IPS-20b (cell line): ENCODE data around the gene KIF17.

Experiments used
- H3K27ac ChIP-seq: one replicate; pipeline ENCODE4 v1.5.1; 2013; ENCODE audit warnings: low read length
- H3K27me3 ChIP-seq: 2 replicates; pipeline ENCODE4 v1.6.1; 2013; ENCODE audit warnings: mild to moderate bottlenecking, low read length, inconsistent platforms; ENCODE audit not compliant: insufficient read depth
- H3K36me3 ChIP-seq: 2 replicates; pipeline ENCODE4 v1.6.1; 2013; ENCODE audit warnings: low read depth, mild to moderate bottlenecking, inconsistent platforms, low read length, moderate library complexity; ENCODE audit not compliant: insufficient read depth
- H3K4me1 ChIP-seq: 2 replicates; pipeline ENCODE4 v1.6.1; 2013; ENCODE audit warnings: mild to moderate bottlenecking, control low read depth, inconsistent platforms, low read length, moderate library complexity; ENCODE audit not compliant: insufficient read depth
- H3K4me3 ChIP-seq: 2 replicates; pipeline ENCODE4 v1.5.1; 2013; ENCODE audit warnings: mild to moderate bottlenecking, low read length, inconsistent platforms
- H3K9ac ChIP-seq: 2 replicates; pipeline ENCODE4 v1.6.1; 2013; ENCODE audit warnings: low read depth, mild to moderate bottlenecking, inconsistent platforms, low read length, moderate library complexity
- H3K9me3 ChIP-seq: 2 replicates; pipeline ENCODE4 v1.6.1; 2013; ENCODE audit warnings: mild to moderate bottlenecking, low read depth, low read length, inconsistent platforms; ENCODE audit not compliant: insufficient read depth

KIF17 gene

GRCh38 chr1:20663365-20663764, 54.4 kb downstream of the KIF17 start:
- no peak overlapping the region for H3K9ac ChIP-seq
- no peak overlapping the region for H3K27ac ChIP-seq
- H3K9me3 ChIP-seq = no peaks in the 10 kb centered on the region
- no peak overlapping the region for H3K4me3 ChIP-seq
- peaks cover 7% of the 10 kb centered on the region; the same call in 1 of the 2 replicates for H3K4me1 ChIP-seq
- H3K27me3 ChIP-seq = no peaks in the 10 kb centered on the region
- peaks cover 17% of the 10 kb centered on the region for H3K36me3 ChIP-seq

GRCh38 chr1:20662110-20662475, 55.7 kb downstream of the KIF17 start:
- peaks cover 30% of the 10 kb centered on the region for H3K36me3 ChIP-seq
- H3K27me3 ChIP-seq = no peaks in the 10 kb centered on the region
- H3K9ac ChIP-seq = peak overlapping the region; percentile 91
- H3K4me1 ChIP-seq = peaks cover 7% of the 10 kb centered on the region; the same call in 1 of the 2 replicates
- H3K9me3 ChIP-seq = no peaks in the 10 kb centered on the region
- peak overlapping the region; percentile 98 for H3K4me3 ChIP-seq
- peak overlapping the region; percentile 78 for H3K27ac ChIP-seq

GRCh38 chr1:20661207-20662109, 56.3 kb downstream of the KIF17 start, which contains the start of gene DDOST:
Gene DDOST (minus strand): TSS chr1:20661369. CDS start chr1:20661350, 19 bp downstream.
- Histone ChIP-seq H3K9me3 (no peaks in the 10 kb centered on the region), H3K27ac (peak within 1 kb of the TSS; percentile 89), H3K36me3 (peaks cover 36% of the 10 kb centered on the region), H3K9ac (peak within 1 kb of the TSS; percentile 97), H3K27me3 (no peaks in the 10 kb centered on the region), H3K4me1 (peaks cover 7% of the 10 kb centered on the region; the same call in 1 of the 2 replicates), H3K4me3 (peak within 1 kb of the TSS; percentile 98)

DNA sequence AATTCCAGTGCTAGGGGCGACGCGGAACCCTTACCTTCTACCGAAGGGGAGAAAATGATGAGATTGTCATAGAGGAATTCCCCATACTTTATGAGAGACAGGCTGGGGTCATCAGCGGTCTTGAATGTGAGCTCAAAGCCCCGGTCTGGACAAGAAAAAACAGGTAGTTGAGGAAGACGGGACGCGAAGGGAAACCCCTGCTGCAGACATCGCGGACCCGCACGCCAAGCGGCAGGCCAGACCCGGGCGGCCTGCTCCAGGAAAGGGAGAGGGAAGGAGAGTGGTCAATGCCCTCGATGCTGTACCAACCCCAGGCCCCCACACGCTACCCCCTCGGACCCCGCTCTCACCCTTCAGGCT, 57.0 kb downstream of the KIF17 start:
- peak overlapping the region; percentile 98 for H3K4me3 ChIP-seq
- H3K27me3 ChIP-seq = no peaks in the 10 kb centered on the region
- H3K9me3 ChIP-seq = no peaks in the 10 kb centered on the region
- H3K9ac ChIP-seq = peak overlapping the region; percentile 97
- peaks cover 42% of the 10 kb centered on the region for H3K36me3 ChIP-seq
- H3K27ac ChIP-seq = peak overlapping the region; percentile 89
- peaks cover 7% of the 10 kb centered on the region; the same call in 1 of the 2 replicates for H3K4me1 ChIP-seq

GRCh38 chr1:20660363-20660762, 57.4 kb downstream of the KIF17 start:
- peak overlapping the region; percentile 89 for H3K27ac ChIP-seq
- no peaks in the 10 kb centered on the region for H3K9me3 ChIP-seq

GRCh38 chr1:20658166-20658915, 59.5 kb downstream of the KIF17 start:
- no peak overlapping the region for H3K27ac ChIP-seq
- H3K4me3 ChIP-seq = no peak overlapping the region
- no peaks in the 10 kb centered on the region for H3K27me3 ChIP-seq
- peaks cover 66% of the 10 kb centered on the region for H3K36me3 ChIP-seq
- no peak overlapping the region for H3K9ac ChIP-seq
- no peaks in the 10 kb centered on the region for H3K9me3 ChIP-seq
- peaks cover 7% of the 10 kb centered on the region; the same call in 1 of the 2 replicates for H3K4me1 ChIP-seq

More at GRCh38 chr1:20660363-20660762, 57.4 kb downstream of the KIF17 start:
- Histone ChIP-seq H3K36me3 (peaks cover 47% of the 10 kb centered on the region), H3K9ac (peak overlapping the region; percentile 97), H3K4me3 (peak overlapping the region; percentile 98), H3K4me1 (peaks cover 7% of the 10 kb centered on the region; the same call in 1 of the 2 replicates), H3K27me3 (no peaks in the 10 kb centered on the region)

DNA sequence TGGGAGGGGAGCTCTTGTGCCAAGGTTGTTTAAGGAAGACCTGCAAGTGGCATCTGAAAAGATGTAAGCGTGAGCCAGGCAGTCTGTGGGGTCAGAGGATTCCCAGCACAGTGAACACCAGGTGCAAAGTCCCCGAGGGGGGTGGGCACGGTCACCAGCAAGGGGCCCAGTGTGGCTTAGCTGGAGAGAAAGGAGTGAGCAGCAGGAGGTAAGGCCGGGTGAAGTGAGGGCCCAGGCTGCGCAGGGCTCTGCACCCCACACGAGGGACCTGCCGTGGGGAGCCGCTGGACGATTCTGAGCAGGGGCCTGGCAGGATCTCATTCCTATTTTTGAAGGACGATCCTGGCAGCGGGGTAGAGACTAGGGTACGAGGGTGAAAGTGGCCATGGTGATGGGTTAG, 60.8 kb downstream of the KIF17 start:
- Histone ChIP-seq H3K9ac (no peak overlapping the region), H3K36me3 (peaks cover 79% of the 10 kb centered on the region), H3K9me3 (no peaks in the 10 kb centered on the region), H3K27ac (no peak overlapping the region), H3K4me1 (peaks cover 5% of the 10 kb centered on the region; the same call in 1 of the 2 replicates), H3K27me3 (no peaks in the 10 kb centered on the region), H3K4me3 (no peak overlapping the region)

GRCh38 chr1:20654104-20654690, 63.6 kb downstream of the KIF17 start:
- no peak overlapping the region for H3K27ac ChIP-seq
- no peaks in the 10 kb centered on the region for H3K9me3 ChIP-seq
- H3K4me3 ChIP-seq = no peak overlapping the region
- H3K9ac ChIP-seq = no peak overlapping the region
- H3K4me1 ChIP-seq = no peaks in the 10 kb centered on the region
- H3K36me3 ChIP-seq = peaks cover 97% of the 10 kb centered on the region
- no peaks in the 10 kb centered on the region for H3K27me3 ChIP-seq

- peaks cover 91% of the 10 kb centered on the region for H3K36me3 ChIP-seq
- no peak overlapping the region for H3K27ac ChIP-seq
- H3K9me3 ChIP-seq = no peaks in the 10 kb centered on the region
- no peaks in the 10 kb centered on the region for H3K27me3 ChIP-seq
- no peaks in the 10 kb centered on the region for H3K4me1 ChIP-seq
- H3K4me3 ChIP-seq = no peak overlapping the region
- H3K9ac ChIP-seq = no peak overlapping the region
Measured at GRCh38 chr1:20652300-20652699, 65.5 kb downstream of the KIF17 start.

- Histone ChIP-seq H3K36me3 (peaks cover 66% of the 10 kb centered on the region), H3K27me3 (no peaks in the 10 kb centered on the region), H3K4me3 (no peak overlapping the region), H3K9me3 (no peaks in the 10 kb centered on the region), H3K9ac (no peak overlapping the region), H3K4me1 (no peaks in the 10 kb centered on the region), H3K27ac (no peak overlapping the region)
Measured at GRCh38 chr1:20648946-20649345, 68.9 kb downstream of the KIF17 start.

DNA sequence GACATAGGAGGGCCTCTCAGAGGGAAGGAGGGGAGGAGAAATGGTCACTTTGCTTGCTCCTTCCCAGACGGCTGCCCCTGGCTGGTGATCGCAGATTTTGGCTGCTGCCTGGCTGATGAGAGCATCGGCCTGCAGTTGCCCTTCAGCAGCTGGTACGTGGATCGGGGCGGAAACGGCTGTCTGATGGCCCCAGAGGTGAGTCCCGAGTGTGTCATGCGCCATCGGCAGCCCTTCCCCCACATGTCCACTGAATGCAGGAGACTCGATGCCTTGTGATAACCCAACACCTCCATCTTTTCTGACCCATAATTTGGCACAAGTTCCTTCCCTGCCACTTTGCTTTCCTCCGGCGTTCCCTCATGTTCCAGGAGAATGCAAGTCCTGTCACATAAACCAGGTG, 69.4 kb downstream of the KIF17 start:
- Histone ChIP-seq H3K9me3 (no peaks in the 10 kb centered on the region), H3K27ac (no peak overlapping the region), H3K9ac (no peak overlapping the region), H3K4me1 (no peaks in the 10 kb centered on the region), H3K27me3 (no peaks in the 10 kb centered on the region), H3K36me3 (peaks cover 61% of the 10 kb centered on the region), H3K4me3 (no peak overlapping the region)
